GM12878 (cell line): ENCODE data around the gene UBASH3A. TPM values are rescaled to one million over a fixed set of nuclear protein-coding genes. Genes with fewer than 3 reads are reported as not detected.

ENCODE experiments used
- ASH2L ChIP-seq: fragments of 300-600, 200-600 bp; sonication (generic); IDR thresholded peaks from 2 replicates; pipeline ENCODE4 v1.6.1; 2017; ENCODE audit warnings: low read depth, mild to moderate bottlenecking, borderline replicate concordance
- ATF2 ChIP-seq: IDR thresholded peaks from 2 replicates; pipeline ENCODE4 v1.6.1; 2012; ENCODE audit warnings: low read length, inconsistent platforms
- ATF7 ChIP-seq: fragments of 450-650 bp; IDR thresholded peaks from 2 replicates; pipeline ENCODE4 v1.6.1; 2016; ENCODE audit warnings: low read depth, mild to moderate bottlenecking
- BCL3 ChIP-seq: IDR thresholded peaks from 2 replicates; pipeline ENCODE4 v1.6.1; 2011; ENCODE audit warnings: borderline replicate concordance, low read depth, mild to moderate bottlenecking, moderate library complexity, low read length; ENCODE audit not compliant: insufficient read depth, poor library complexity, severe bottlenecking
- BRCA1 ChIP-seq: IDR thresholded peaks from 2 replicates; pipeline ENCODE4 v1.6.1; 2011; ENCODE audit warnings: low read depth, low read length, improper control_type of control experiment
- CBX5 ChIP-seq: sonication (generic); IDR thresholded peaks from 2 replicates; pipeline ENCODE4 v1.6.1; 2016; ENCODE audit warnings: low read depth, moderate library complexity, mild to moderate bottlenecking, inconsistent platforms
- CUX1 ChIP-seq: IDR thresholded peaks from 2 replicates; pipeline ENCODE4 v1.6.1; 2012; ENCODE audit warnings: improper control_type of control experiment, low read depth, low read length; ENCODE audit not compliant: insufficient replicate concordance
- ETV6 ChIP-seq, 2 experiments: fragments of 450-650 bp in 1 of 2; IDR thresholded peaks in 1 of 2; conservative IDR thresholded peaks in 1 of 2; 2 replicates each; pipeline ENCODE4 v1.6.1; 2014; ENCODE audit warnings: antibody characterized with exemption in 1 of 2, borderline replicate concordance in 1 of 2, low read depth in 1 of 2, mild to moderate bottlenecking in 1 of 2, moderate library complexity in 1 of 2
- FOS ChIP-seq: IDR thresholded peaks from 3 replicates; pipeline ENCODE4 v1.6.1; 2011; ENCODE audit warnings: borderline replicate concordance; ENCODE audit not compliant: insufficient read length; ENCODE audit errors: extremely low read depth
- GATAD2B ChIP-seq: fragments of 450-650 bp; conservative IDR thresholded peaks from 2 replicates; pipeline ENCODE4 v1.6.1; 2017; ENCODE audit warnings: low read depth, mild to moderate bottlenecking, moderate library complexity
- HCFC1 ChIP-seq: fragments of 150-350 bp; IDR thresholded peaks from 2 replicates; pipeline ENCODE4 v1.6.1; 2014; ENCODE audit warnings: low read length
- JUND ChIP-seq: IDR thresholded peaks from 2 replicates; pipeline ENCODE4 v1.6.1; 2012; ENCODE audit warnings: low read depth, mild to moderate bottlenecking, low read length, improper control_type of control experiment, moderate library complexity
- KDM1A ChIP-seq: fragments of 200-600 bp; sonication (generic); IDR thresholded peaks from 2 replicates; pipeline ENCODE4 v1.6.1; 2016; ENCODE audit warnings: borderline replicate concordance
- MEF2B ChIP-seq: fragments of 450-650 bp; IDR thresholded peaks from 2 replicates; pipeline ENCODE4 v1.6.1; 2018; ENCODE audit warnings: mild to moderate bottlenecking, moderate library complexity; ENCODE audit not compliant: partially characterized antibody, poor library complexity, severe bottlenecking
- NFIC ChIP-seq: IDR thresholded peaks from 2 replicates; pipeline ENCODE4 v1.6.1; 2012; ENCODE audit warnings: low read depth, mild to moderate bottlenecking, inconsistent platforms, low read length, moderate library complexity
- NFYA ChIP-seq: IDR thresholded peaks from 2 replicates; pipeline ENCODE4 v1.6.1; 2011; ENCODE audit warnings: low read depth, mild to moderate bottlenecking, low read length, improper control_type of control experiment, borderline replicate concordance
- PKNOX1 ChIP-seq: fragments of 450-650 bp; IDR thresholded peaks from 2 replicates; pipeline ENCODE4 v1.6.1; 2016; ENCODE audit warnings: mild to moderate bottlenecking
- PML ChIP-seq: IDR thresholded peaks from 2 replicates; pipeline ENCODE4 v1.6.1; 2012; ENCODE audit warnings: low read length, inconsistent platforms
- POLR2AphosphoS5 ChIP-seq: IDR thresholded peaks from 2 replicates; pipeline ENCODE4 v1.6.1; 2011; ENCODE audit warnings: mild to moderate bottlenecking, low read length, inconsistent platforms
- RCOR1 ChIP-seq: conservative IDR thresholded peaks from 2 replicates; pipeline ENCODE4 v1.6.1; 2012; ENCODE audit warnings: low read depth, low read length, improper control_type of control experiment
- TCF12 ChIP-seq: IDR thresholded peaks from 2 replicates; pipeline ENCODE4 v1.6.1; 2011; ENCODE audit warnings: low read depth, mild to moderate bottlenecking, low read length
- polyA plus RNA-seq, 11 experiments: library from polyadenylated mRNA; depleted of rRNA in 4 of 11; unstranded in 6 of 11; stranded (reverse) in 5 of 11; fragments of >200 nt; fragmentation: Nextera tagmentation in 4 of 11; fragmentation: Illumina TruSeq in 1 of 11; extraction: Ambion mirVana in 4 of 11; extraction: Trizol in 1 of 11; gene quantifications; 1 replicate in 1 of 11; 2 replicates in 10 of 11; pipeline versions ENCODE4 v1.2.1 to v1.2.3, GENCODE V29; 2011 to 2016; ENCODE audit warnings: inconsistent platforms in 2 of 11, missing spikeins in 2 of 11, low read depth in 1 of 11
- total RNA-seq, 4 experiments: library from RNA; depleted of rRNA in 3 of 4; stranded (reverse); fragments of >200 nt in 3 of 4; fragmentation: Illumina TruSeq in 1 of 4; extraction: Trizol in 1 of 4; gene quantifications; 2 replicates each; pipeline versions ENCODE4 v1.2.1 to v1.2.3, GENCODE V29; 2013 to 2021

UBASH3A gene
- total and polyA plus RNA-seq, 10 of the 15 experiments (the other 5 are each of a cell fraction or from before 2014, with no cell fraction given): 0.04 to 0.39 (median 0.23) TPM; not detected in 1

- TF ChIP-seq BRCA1 (no peak), TCF12 (no peak), NFYA (no peak), MEF2B (peak; percentile 52), ATF7 (peak; percentile 55), GATAD2B (no peak), JUND (no peak), PML (no peak), ASH2L (no peak), KDM1A (no peak), FOS (no peak), NFIC (no peak), PKNOX1 (0 out of 2 replicates have a peak, but pooled peaks have one; percentile 31), RCOR1 (0 out of 2 replicates have a peak, but pooled peaks have one; percentile 11), ATF2 (no peak), BCL3 (no peak), ETV6 (conservative IDR thresholded peaks at IDR 0.05 in 1 of 2, IDR thresholded peaks at IDR 0.05 in 1 of 2; ENCODE audit: borderline replicate concordance in 1 of 2, low read depth in 1 of 2) (no peak), POLR2AphosphoS5 (no peak), CUX1 (no peak), HCFC1 (no peak), CBX5 (no peak)
Measured at GRCh38 chr21:42474043-42474831, 70.5 kb downstream of the UBASH3A start (continued).
